IMR-90 (cell line): ENCODE results near the gene PSMA7. TPM values are rescaled to one million over a fixed set of nuclear protein-coding genes. Genes with fewer than 3 reads are reported as not detected.

Source experiments
- ATAC-seq: fragments of 200-7000 bp; cut with Tn5 transposase; 2 replicates; pipeline ENCODE4 v1.9.1; 2020; ENCODE audit warnings: low read depth, mild to moderate bottlenecking, moderate library complexity
- BruUV-seq: library from RNA; stranded (reverse); fragments of 400-500 nt; replicated peaks from 2 replicates; lab custom pipeline; 2021; lab: Mats Ljungman, UMichigan
- CTCF ChIA-PET: fragments of 300-600 bp; formaldehyde crosslinking; extraction: SDS; loops from one replicate; lab custom pipeline; 2021; ENCODE audit warnings: antibody characterized with exemption; lab: Yijun Ruan, JAX
- POLR2A ChIA-PET: fragments of 300-600 bp; sonication (Branson Sonifier 250); formaldehyde crosslinking; loops from one replicate; lab custom pipeline; 2022; ENCODE audit warnings: antibody characterized with exemption; ENCODE audit not compliant: unreplicated experiment; lab: Charles Lee
- DNase-seq: peaks from one replicate; pipeline ENCODE4 v3.0.0; 2013
- H2AFZ ChIP-seq: replicated peaks from 2 replicates; pipeline ENCODE3; 2013; ENCODE audit warnings: low read length, mild to moderate bottlenecking; ENCODE audit not compliant: poor library complexity
- H2AK5ac ChIP-seq: 2 replicates; pipeline ENCODE4 v1.6.1; 2013; ENCODE audit warnings: low read depth, low read length, inconsistent platforms
- H2AK9ac ChIP-seq: replicated peaks from 2 replicates; pipeline ENCODE3; 2013; ENCODE audit warnings: mild to moderate bottlenecking, low read depth, low read length, moderate library complexity; ENCODE audit not compliant: poor library complexity
- H2BK120ac ChIP-seq: 2 replicates; pipeline ENCODE4 v1.6.1; 2013; ENCODE audit warnings: low read depth, low read length, inconsistent platforms
- H2BK15ac ChIP-seq: 3 replicates; pipeline ENCODE4 v1.6.1; 2013; ENCODE audit warnings: low read depth, low read length, inconsistent platforms
- H2BK20ac ChIP-seq: 2 replicates; pipeline ENCODE4 v1.6.1; 2013; ENCODE audit warnings: low read depth, mild to moderate bottlenecking, inconsistent platforms, low read length, moderate library complexity
- H2BK5ac ChIP-seq: 2 replicates; pipeline ENCODE4 v1.6.1; 2013; ENCODE audit warnings: mild to moderate bottlenecking, low read depth, low read length, inconsistent platforms; ENCODE audit not compliant: poor library complexity, severe bottlenecking
- H3K14ac ChIP-seq: replicated peaks from 2 replicates; pipeline ENCODE4 v1.6.1; 2013; ENCODE audit warnings: low read depth, low read length, inconsistent platforms
- H3K18ac ChIP-seq: 2 replicates; pipeline ENCODE4 v1.6.1; 2013; ENCODE audit warnings: low read depth, low read length, control low read depth
- H3K23ac ChIP-seq: 2 replicates; pipeline ENCODE4 v1.6.1; 2013; ENCODE audit warnings: low read depth, low read length, inconsistent platforms
- H3K27ac ChIP-seq: 2 replicates; pipeline ENCODE4 v1.5.1; 2013; ENCODE audit warnings: mild to moderate bottlenecking, control low read depth, low read length; ENCODE audit not compliant: insufficient read depth
- H3K27me3 ChIP-seq: 2 replicates; pipeline ENCODE4 v1.6.1; 2013; ENCODE audit warnings: low read length; ENCODE audit not compliant: control insufficient read depth, insufficient read depth
- H3K36me3 ChIP-seq: 2 replicates; pipeline ENCODE4 v1.6.1; 2013; ENCODE audit warnings: low read length, mixed read lengths; ENCODE audit not compliant: control insufficient read depth, insufficient read depth
- H3K4ac ChIP-seq: 2 replicates; pipeline ENCODE4 v1.6.1; 2013; ENCODE audit warnings: low read depth, low read length, inconsistent platforms
- H3K4me1 ChIP-seq: 2 replicates; pipeline ENCODE4 v1.6.1; 2013; ENCODE audit warnings: low read length, mixed read lengths; ENCODE audit not compliant: control insufficient read depth, insufficient read depth
- H3K4me2 ChIP-seq: 2 replicates; pipeline ENCODE4 v1.6.1; 2013; ENCODE audit warnings: low read depth, mild to moderate bottlenecking, control low read depth, low read length, moderate library complexity
- H3K4me3 ChIP-seq: 2 replicates; pipeline ENCODE4 v1.5.1; 2013; ENCODE audit warnings: low read depth, mild to moderate bottlenecking, control low read depth, low read length, moderate library complexity; ENCODE audit not compliant: insufficient read depth
- H3K56ac ChIP-seq: 2 replicates; pipeline ENCODE4 v1.6.1; 2013; ENCODE audit warnings: low read length, inconsistent platforms; ENCODE audit not compliant: insufficient read depth; ENCODE audit errors: extremely low read depth
- H3K79me1 ChIP-seq, 2 experiments: 2 replicates each; pipeline ENCODE4 v1.6.1; 2013; ENCODE audit warnings: low read length in 2 of 2, inconsistent platforms in 1 of 2, low read depth in 1 of 2
- H3K9ac ChIP-seq: 2 replicates; pipeline ENCODE4 v1.6.1; 2013; ENCODE audit warnings: low read depth, low read length, control low read depth
- H3K9me1 ChIP-seq: 2 replicates; pipeline ENCODE4 v1.6.1; 2013; ENCODE audit warnings: low read length, inconsistent platforms; ENCODE audit not compliant: insufficient read depth
- H3K9me3 ChIP-seq: 2 replicates; pipeline ENCODE4 v1.6.1; 2013; ENCODE audit warnings: low read length; ENCODE audit not compliant: control insufficient read depth, insufficient read depth
- H4K20me1 ChIP-seq: 2 replicates; pipeline ENCODE4 v1.6.1; 2013; ENCODE audit warnings: low read length, inconsistent platforms; ENCODE audit not compliant: insufficient read depth
- H4K5ac ChIP-seq: 2 replicates; pipeline ENCODE4 v1.6.1; 2013; ENCODE audit warnings: mild to moderate bottlenecking, low read depth, low read length, control low read depth
- H4K8ac ChIP-seq, 2 experiments: 2 replicates each; pipeline ENCODE4 v1.6.1; 2013; ENCODE audit warnings: low read depth in 2 of 2, low read length in 2 of 2, control low read depth in 1 of 2, inconsistent platforms in 1 of 2
- H4K91ac ChIP-seq: 2 replicates; pipeline ENCODE4 v1.6.1; 2013; ENCODE audit warnings: low read depth, low read length, inconsistent platforms; ENCODE audit not compliant: insufficient read depth
- BHLHE40 ChIP-seq: fragments of 150-350 bp; IDR thresholded peaks from 2 replicates; pipeline ENCODE4 v1.6.1; 2016; ENCODE audit warnings: mild to moderate bottlenecking, low read depth, low read length
- CHD1 ChIP-seq: IDR thresholded peaks from 2 replicates; pipeline ENCODE4 v1.6.1; 2012; ENCODE audit warnings: low read depth, low read length, improper control_type of control experiment
- MAZ ChIP-seq: IDR thresholded peaks from 2 replicates; pipeline ENCODE4 v1.6.1; 2012; ENCODE audit warnings: low read depth, mild to moderate bottlenecking, low read length, improper control_type of control experiment, moderate library complexity, borderline replicate concordance
- NFE2L2 ChIP-seq: fragments of 150-350 bp; IDR thresholded peaks from 2 replicates; pipeline ENCODE4 v1.6.1; 2016; ENCODE audit warnings: low read depth, mild to moderate bottlenecking, low read length
- POLR2A ChIP-seq: IDR thresholded peaks from 2 replicates; pipeline ENCODE4 v1.6.1; 2012; ENCODE audit warnings: mild to moderate bottlenecking, low read depth, low read length
- RCOR1 ChIP-seq: IDR thresholded peaks from 2 replicates; pipeline ENCODE4 v1.6.1; 2012; ENCODE audit warnings: mild to moderate bottlenecking, low read length, improper control_type of control experiment; ENCODE audit not compliant: insufficient replicate concordance
- RFX5 ChIP-seq: IDR thresholded peaks from 2 replicates; pipeline ENCODE4 v1.8.0; 2012; ENCODE audit warnings: low read depth, mild to moderate bottlenecking, low read length, moderate library complexity
- WGBS, 2 experiments: methylation state at CpG; one replicate each; pipeline versions ENCODE4 v1.1.5 to v1.1.7; 2013; ENCODE audit warnings: missing lambda C conversion rate in 2 of 2; ENCODE audit not compliant: insufficient read length in 1 of 2; ENCODE audit errors: extremely low coverage in 2 of 2; 5-methylcytosine and 5-hydroxymethylcytosine counted together
- dilution Hi-C: fragments of 300-500 bp; cut with HindIII; formaldehyde crosslinking; loops from one replicate; pipeline ENCODE4 v1.14.3; 2018; ENCODE audit warnings: low sequenced_read_pairs; ENCODE audit not compliant: unreplicated experiment
- in situ Hi-C: fragments of 300-500 bp; cut with MboI; formaldehyde crosslinking; loops from 3 replicates; pipeline ENCODE4 v1.14.3; 2019; ENCODE audit warnings: low sequenced_read_pairs, inconsistent platforms, mixed read lengths
- intact Hi-C: fragments of 100-400 bp; cut with micrococcal nuclease; formaldehyde crosslinking; loops from 2 replicates; pipeline ENCODE4 v1.10.0; 2022
- polyA plus RNA-seq, 3 experiments: library from polyadenylated mRNA; depleted of rRNA; stranded (reverse); fragments of >200 nt; gene quantifications; 2 replicates each; pipeline ENCODE4 v1.2.3, GENCODE V29; 2012; ENCODE audit warnings: low replicate concordance in 1 of 3
- total RNA-seq: library from RNA; depleted of rRNA; stranded (reverse); fragments of >200 nt; gene quantifications from 2 replicates; pipeline ENCODE4 v1.2.3, GENCODE V29; 2012
- TF ChIP-seq, protein P1 (sequence below): conservative IDR thresholded peaks from 2 replicates; pipeline ENCODE4 v1.5.1; 2012; ENCODE audit warnings: mild to moderate bottlenecking, low read depth, low read length, improper control_type of control experiment
- TF ChIP-seq, protein P2 (sequence below): fragments of 150-350 bp; IDR thresholded peaks from 2 replicates; pipeline ENCODE4 v1.6.1; 2017; ENCODE audit warnings: mild to moderate bottlenecking, antibody characterized with exemption, low read length, low read depth

Gene PSMA7
- total and polyA plus RNA-seq, 2 of the 4 experiments (the other 2 are of a cell fraction), result 417 to 458 TPM

DNA sequence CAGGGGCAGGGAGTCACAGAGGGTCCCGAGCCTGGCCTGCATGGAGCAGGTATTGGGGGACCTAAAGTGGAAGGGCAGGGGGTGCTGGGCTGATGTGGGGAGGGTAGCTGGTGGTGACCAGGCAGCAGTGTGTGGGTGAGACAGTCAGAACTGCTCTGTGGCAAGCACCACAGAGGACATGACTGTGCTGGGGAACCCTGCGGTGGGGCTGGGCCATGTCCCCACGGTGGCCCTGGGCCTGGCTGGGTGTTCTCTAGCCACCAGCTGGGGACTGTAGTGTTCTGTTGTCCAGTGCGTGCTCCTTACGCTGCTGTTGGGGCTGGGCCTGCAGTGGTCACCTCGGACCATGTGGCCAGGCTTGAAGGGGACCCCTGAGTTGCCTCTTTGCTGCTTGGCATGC, 3.9 kb upstream of the PSMA7 start:
- Histone ChIP-seq H3K56ac (no peak overlapping the region), H3K4me3 (no peak overlapping the region), H2AK9ac (no peak overlapping the region), H3K14ac (no peak overlapping the region), H4K5ac (no peak overlapping the region), H3K9me3 (no peaks in the 10 kb centered on the region), H2BK120ac (no peak overlapping the region), H3K36me3 (peaks cover 7% of the 10 kb centered on the region), H2AK5ac (no peak overlapping the region), H3K27ac (no peak overlapping the region), H3K18ac (no peak overlapping the region), H4K91ac (no peak overlapping the region), H3K9ac (no peak overlapping the region), H2BK20ac (no peak overlapping the region), H4K8ac (no peak overlapping the region), H3K23ac (no peak overlapping the region; the same call in 1 of the 2 replicates), H4K20me1 (peaks cover 85% of the 10 kb centered on the region), H3K4me2 (no peak overlapping the region), H3K9me1 (peaks cover 43% of the 10 kb centered on the region), H2AFZ (no peak overlapping the region), H3K27me3 (no peaks in the 10 kb centered on the region), H3K4me1 (peaks cover 11% of the 10 kb centered on the region), H3K79me1 (peaks cover 19 to 77% of the 10 kb centered on the region in 2 experiments; a peak in 3 of 4 replicates), H2BK5ac (no peak overlapping the region), H2BK15ac (no peak overlapping the region), H3K4ac (no peak overlapping the region)
- 100% methylated on average over 4 of the region's 6 CpGs; no CpG with 5 or more reads in 1 of the 2 experiments for WGBS, 2 experiments
- dilution Hi-C loops, result no loop called here
- ChIA-PET CTCF (no interaction called here), POLR2A (no interaction called here)
- BruUV-seq, result no TSS peak
- TF ChIP-seq POLR2A, result no peak
- no peak for TF ChIP-seq NFE2L2
- TF ChIP-seq, protein P1, sequence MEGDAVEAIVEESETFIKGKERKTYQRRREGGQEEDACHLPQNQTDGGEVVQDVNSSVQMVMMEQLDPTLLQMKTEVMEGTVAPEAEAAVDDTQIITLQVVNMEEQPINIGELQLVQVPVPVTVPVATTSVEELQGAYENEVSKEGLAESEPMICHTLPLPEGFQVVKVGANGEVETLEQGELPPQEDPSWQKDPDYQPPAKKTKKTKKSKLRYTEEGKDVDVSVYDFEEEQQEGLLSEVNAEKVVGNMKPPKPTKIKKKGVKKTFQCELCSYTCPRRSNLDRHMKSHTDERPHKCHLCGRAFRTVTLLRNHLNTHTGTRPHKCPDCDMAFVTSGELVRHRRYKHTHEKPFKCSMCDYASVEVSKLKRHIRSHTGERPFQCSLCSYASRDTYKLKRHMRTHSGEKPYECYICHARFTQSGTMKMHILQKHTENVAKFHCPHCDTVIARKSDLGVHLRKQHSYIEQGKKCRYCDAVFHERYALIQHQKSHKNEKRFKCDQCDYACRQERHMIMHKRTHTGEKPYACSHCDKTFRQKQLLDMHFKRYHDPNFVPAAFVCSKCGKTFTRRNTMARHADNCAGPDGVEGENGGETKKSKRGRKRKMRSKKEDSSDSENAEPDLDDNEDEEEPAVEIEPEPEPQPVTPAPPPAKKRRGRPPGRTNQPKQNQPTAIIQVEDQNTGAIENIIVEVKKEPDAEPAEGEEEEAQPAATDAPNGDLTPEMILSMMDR, result no peak
- TF ChIP-seq RFX5, result no peak
- TF ChIP-seq, protein P2, sequence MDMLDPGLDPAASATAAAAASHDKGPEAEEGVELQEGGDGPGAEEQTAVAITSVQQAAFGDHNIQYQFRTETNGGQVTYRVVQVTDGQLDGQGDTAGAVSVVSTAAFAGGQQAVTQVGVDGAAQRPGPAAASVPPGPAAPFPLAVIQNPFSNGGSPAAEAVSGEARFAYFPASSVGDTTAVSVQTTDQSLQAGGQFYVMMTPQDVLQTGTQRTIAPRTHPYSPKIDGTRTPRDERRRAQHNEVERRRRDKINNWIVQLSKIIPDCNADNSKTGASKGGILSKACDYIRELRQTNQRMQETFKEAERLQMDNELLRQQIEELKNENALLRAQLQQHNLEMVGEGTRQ, result no peak
- TF ChIP-seq CHD1, result no peak
- TF ChIP-seq RCOR1, result no peak
- no peak for TF ChIP-seq BHLHE40
- TF ChIP-seq MAZ, result no peak
- DNase-seq (no peak), ATAC-seq (no peak)
- intact Hi-C loops, result no loop called here
- in situ Hi-C loops, result no loop called here
